ENCODE data around the gene RABGAP1L.
A peak's percentile ranks its signal among the peaks of the same experiment; 100 is the strongest.

Gene RABGAP1L

GRCh38 chr1:174358344-174358743 is 199.0 kb downstream of the RABGAP1L start:
- Histone ChIP-seq H3K36me3 (ENCODE audit: insufficient read depth, low read length) (no peaks in the 10 kb centered on the region), H3K79me2 (ENCODE audit: insufficient read depth, low read length) (no peaks in the 10 kb centered on the region), H3F3A (ENCODE audit: low read depth) (no peaks in the 10 kb centered on the region), H3K4me1 (ENCODE audit: insufficient read depth, low read length, poor library complexity, severe bottlenecking) (peaks cover 9% of the 10 kb centered on the region), H3K9me2 (replicated peaks; ENCODE audit: low read depth, low read length) (no peaks in the 10 kb centered on the region), H2AFZ (ENCODE audit: low read length) (no peak overlapping the region), H3K9me3 (ENCODE audit: insufficient read depth, low read depth, low read length) (no peaks in the 10 kb centered on the region), H3K4me2 (ENCODE audit: low read depth, low read length, poor library complexity, severe bottlenecking) (no peak overlapping the region), H3K4me3 (ENCODE audit: low read length, poor library complexity, severe bottlenecking) (no peak overlapping the region), H3K27me3 (ENCODE audit: insufficient read depth, low read length, poor library complexity, severe bottlenecking) (no peaks in the 10 kb centered on the region), H3K9ac (ENCODE audit: low read depth, low read length, poor library complexity, severe bottlenecking) (no peak overlapping the region), H4K20me1 (ENCODE audit: insufficient read depth, low read length, poor library complexity, severe bottlenecking) (no peaks in the 10 kb centered on the region)
- TF ChIP-seq, protein P1, sequence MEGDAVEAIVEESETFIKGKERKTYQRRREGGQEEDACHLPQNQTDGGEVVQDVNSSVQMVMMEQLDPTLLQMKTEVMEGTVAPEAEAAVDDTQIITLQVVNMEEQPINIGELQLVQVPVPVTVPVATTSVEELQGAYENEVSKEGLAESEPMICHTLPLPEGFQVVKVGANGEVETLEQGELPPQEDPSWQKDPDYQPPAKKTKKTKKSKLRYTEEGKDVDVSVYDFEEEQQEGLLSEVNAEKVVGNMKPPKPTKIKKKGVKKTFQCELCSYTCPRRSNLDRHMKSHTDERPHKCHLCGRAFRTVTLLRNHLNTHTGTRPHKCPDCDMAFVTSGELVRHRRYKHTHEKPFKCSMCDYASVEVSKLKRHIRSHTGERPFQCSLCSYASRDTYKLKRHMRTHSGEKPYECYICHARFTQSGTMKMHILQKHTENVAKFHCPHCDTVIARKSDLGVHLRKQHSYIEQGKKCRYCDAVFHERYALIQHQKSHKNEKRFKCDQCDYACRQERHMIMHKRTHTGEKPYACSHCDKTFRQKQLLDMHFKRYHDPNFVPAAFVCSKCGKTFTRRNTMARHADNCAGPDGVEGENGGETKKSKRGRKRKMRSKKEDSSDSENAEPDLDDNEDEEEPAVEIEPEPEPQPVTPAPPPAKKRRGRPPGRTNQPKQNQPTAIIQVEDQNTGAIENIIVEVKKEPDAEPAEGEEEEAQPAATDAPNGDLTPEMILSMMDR (conservative IDR thresholded peaks at IDR 0.05; ENCODE audit: low read length) = no peak
- TF ChIP-seq EZH2phosphoT487 (IDR thresholded peaks at IDR 0.05; ENCODE audit: borderline replicate concordance) = no peak

DNA sequence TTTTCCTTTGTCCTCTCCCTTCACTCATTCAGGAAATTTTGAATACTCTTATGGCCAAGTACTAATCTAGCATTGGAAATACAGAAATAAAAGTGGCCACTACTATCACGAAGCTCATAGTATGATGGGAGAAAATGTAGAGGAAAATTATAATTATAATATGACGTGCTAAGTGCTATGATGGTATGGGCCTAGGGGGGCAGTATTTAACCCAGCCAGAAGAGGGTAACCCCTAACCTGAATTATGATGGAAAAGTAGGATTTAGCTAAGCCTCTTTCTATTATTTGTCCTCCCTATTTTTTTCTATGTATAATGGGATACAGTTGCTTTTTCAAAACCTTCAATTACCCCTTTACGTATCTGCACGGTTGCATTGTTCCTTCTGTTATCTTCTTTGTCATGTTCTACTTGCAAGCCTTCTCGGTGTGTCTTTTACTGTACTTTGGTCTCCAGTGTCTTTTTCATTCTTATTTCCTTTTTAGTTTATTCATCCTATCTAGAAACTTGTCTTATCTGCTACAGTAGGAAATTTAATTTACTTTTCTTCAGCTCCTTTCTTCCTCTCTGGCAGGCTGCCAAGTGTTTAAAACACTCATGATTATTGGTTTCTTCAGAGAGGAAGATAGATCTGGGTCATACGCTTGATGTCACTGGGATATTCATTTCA is 199.6 kb downstream of the RABGAP1L start:
- no peaks in the 10 kb centered on the region for H4K20me1 ChIP-seq (ENCODE audit: insufficient read depth, low read length, poor library complexity, severe bottlenecking)
- H2AFZ ChIP-seq (ENCODE audit: low read length) = no peak overlapping the region
- no peaks in the 10 kb centered on the region for H3F3A ChIP-seq (ENCODE audit: low read depth)
- H3K9ac ChIP-seq (ENCODE audit: low read depth, low read length, poor library complexity, severe bottlenecking) = no peak overlapping the region
- H3K4me2 ChIP-seq (ENCODE audit: low read depth, low read length, poor library complexity, severe bottlenecking) = no peak overlapping the region
- no peaks in the 10 kb centered on the region for H3K9me3 ChIP-seq (ENCODE audit: insufficient read depth, low read depth, low read length)
- no peaks in the 10 kb centered on the region for H3K36me3 ChIP-seq (ENCODE audit: insufficient read depth, low read length)
- TF ChIP-seq, protein P1 (conservative IDR thresholded peaks at IDR 0.05; ENCODE audit: low read length) = peak; percentile 42; the same call in 1 of the 2 replicates
- TF ChIP-seq EZH2phosphoT487 (IDR thresholded peaks at IDR 0.05; ENCODE audit: borderline replicate concordance) = no peak
- H3K4me1 ChIP-seq (ENCODE audit: insufficient read depth, low read length, poor library complexity, severe bottlenecking) = peaks cover 9% of the 10 kb centered on the region
- H3K9me2 ChIP-seq (replicated peaks; ENCODE audit: low read depth, low read length) = no peaks in the 10 kb centered on the region
- H3K27me3 ChIP-seq (ENCODE audit: insufficient read depth, low read length, poor library complexity, severe bottlenecking) = no peaks in the 10 kb centered on the region
- H3K4me3 ChIP-seq (ENCODE audit: low read length, poor library complexity, severe bottlenecking) = no peak overlapping the region
- no peaks in the 10 kb centered on the region for H3K79me2 ChIP-seq (ENCODE audit: insufficient read depth, low read length)

- no peak overlapping the region for H3K4me2 ChIP-seq (ENCODE audit: low read depth, low read length, poor library complexity, severe bottlenecking)
- no peak overlapping the region for H3K9ac ChIP-seq (ENCODE audit: low read depth, low read length, poor library complexity, severe bottlenecking)
- no peaks in the 10 kb centered on the region for H3K79me2 ChIP-seq (ENCODE audit: insufficient read depth, low read length)
- H4K20me1 ChIP-seq (ENCODE audit: insufficient read depth, low read length, poor library complexity, severe bottlenecking) = no peaks in the 10 kb centered on the region
- no peaks in the 10 kb centered on the region for H3K9me2 ChIP-seq (replicated peaks; ENCODE audit: low read depth, low read length)
- no peaks in the 10 kb centered on the region for H3K36me3 ChIP-seq (ENCODE audit: insufficient read depth, low read length)
- H3K9me3 ChIP-seq (ENCODE audit: insufficient read depth, low read depth, low read length) = no peaks in the 10 kb centered on the region
- no peaks in the 10 kb centered on the region for H3K27me3 ChIP-seq (ENCODE audit: insufficient read depth, low read length, poor library complexity, severe bottlenecking)
- H2AFZ ChIP-seq (ENCODE audit: low read length) = no peak overlapping the region
- H3K4me1 ChIP-seq (ENCODE audit: insufficient read depth, low read length, poor library complexity, severe bottlenecking) = peaks cover 9% of the 10 kb centered on the region
- H3K4me3 ChIP-seq (ENCODE audit: low read length, poor library complexity, severe bottlenecking) = no peak overlapping the region
- no peak for TF ChIP-seq EZH2phosphoT487 (IDR thresholded peaks at IDR 0.05; ENCODE audit: borderline replicate concordance)
- TF ChIP-seq, protein P1 (conservative IDR thresholded peaks at IDR 0.05; ENCODE audit: low read length) = no peak
- no peaks in the 10 kb centered on the region for H3F3A ChIP-seq (ENCODE audit: low read depth)
Observed at GRCh38 chr1:174359454-174359805, 200.1 kb downstream of the RABGAP1L start.
